ENCODE measurements around the gene SOX1. TPM values are rescaled to one million over a fixed set of nuclear protein-coding genes. Genes with fewer than 3 reads are reported as not detected.

Gene SOX1
- total and polyA plus RNA-seq, 2 of the 13 experiments (the other 11 are each of a cell fraction or from before 2014, with no cell fraction given) = not detected

GRCh38 chr13:112118451-112119064, 51.6 kb downstream of the SOX1 start:
- no peak overlapping the region for H3K4me3 ChIP-seq (replicated peaks in 1 of 3; ENCODE audit: insufficient read depth in 1 of 3, low read depth in 2 of 3, low read length in 3 of 3)
- ATAC-seq (no peak), FAIRE-seq (no peak), DNase-seq (ENCODE audit: low spot score) (no peak)
- in situ Hi-C loops (cut with HindIII; ENCODE audit: extremely low pct_ligation_motif_present, low pct_unique_long_range_greater_than_20kb) = no loop called here
- no peaks in the 10 kb centered on the region for H4K20me1 ChIP-seq (ENCODE audit: insufficient read depth, low read length)
- H3K27me3 ChIP-seq (ENCODE audit: control insufficient read depth in 1 of 2, insufficient read depth in 2 of 2, low read length in 2 of 2) = peaks cover 7 to 70% of the 10 kb centered on the region in 2 experiments
- ChIA-PET CTCF (ENCODE audit: low intra/inter-chr PET ratio, low total read pairs) (no interaction called here), POLR2A (no interaction called here)
- no peaks in the 10 kb centered on the region for H3K79me2 ChIP-seq (ENCODE audit: insufficient read depth, low read length)
- H3K4me2 ChIP-seq (ENCODE audit: low read depth, low read length) = no peak overlapping the region
- H3K9ac ChIP-seq (ENCODE audit: insufficient read depth, low read depth, low read length) = no peak overlapping the region
- no peaks in the 10 kb centered on the region for H3K36me3 ChIP-seq (replicated peaks in 1 of 2; ENCODE audit: control insufficient read depth in 1 of 2, insufficient read depth in 2 of 2, low read length in 2 of 2)
- intact Hi-C loops (cut with micrococcal nuclease; ENCODE audit: unreplicated experiment) = no loop called here
- 0% methylated on average over 7 of the region's 23 CpGs for WGBS (ENCODE audit: low lambda C conversion rate)
- no peaks in the 10 kb centered on the region for H3K9me3 ChIP-seq (ENCODE audit: low read length)
- H3K4me1 ChIP-seq (ENCODE audit: insufficient read depth, low read length) = no peaks in the 10 kb centered on the region
- H3K27ac ChIP-seq (ENCODE audit: extremely low read length, insufficient read depth, low read length) = no peak overlapping the region
- H2AFZ ChIP-seq (ENCODE audit: low read length) = no peak overlapping the region
- BruUV-seq (replicated peaks) = no TSS peak
- no peak for TF ChIP-seq SIX1 (CRISPR knock-in tag; IDR thresholded peaks at IDR 0.05; ENCODE audit: borderline replicate concordance)
- TF ChIP-seq FOXJ3 (CRISPR knock-in tag; IDR thresholded peaks at IDR 0.05; ENCODE audit: borderline replicate concordance) = no peak
- no peak for TF ChIP-seq SPEN (CRISPR knock-in tag; IDR thresholded peaks at IDR 0.05; ENCODE audit: low read depth)
- no peak for TF ChIP-seq ZNF496 (CRISPR knock-in tag; IDR thresholded peaks at IDR 0.05; ENCODE audit: insufficient replicate concordance)
- no peak for TF ChIP-seq ZNF225 (CRISPR knock-in tag; IDR thresholded peaks at IDR 0.05)
- TF ChIP-seq BRD4 (CRISPR knock-in tag; IDR thresholded peaks at IDR 0.05) = no peak
- TF ChIP-seq MED8 (CRISPR knock-in tag; IDR thresholded peaks at IDR 0.05; ENCODE audit: insufficient replicate concordance) = no peak
- no peak for TF ChIP-seq ZNF614 (CRISPR knock-in tag; IDR thresholded peaks at IDR 0.05; ENCODE audit: borderline replicate concordance)
- no peak for TF ChIP-seq SOX5 (CRISPR knock-in tag; IDR thresholded peaks at IDR 0.05; ENCODE audit: borderline replicate concordance)
- TF ChIP-seq MYPOP (CRISPR knock-in tag; IDR thresholded peaks at IDR 0.05) = no peak
- TF ChIP-seq ZNF720 (CRISPR knock-in tag; IDR thresholded peaks at IDR 0.05) = no peak
- TF ChIP-seq NFYB (CRISPR knock-in tag; IDR thresholded peaks at IDR 0.05) = no peak
- no peak for TF ChIP-seq USF2 (IDR thresholded peaks at IDR 0.05; ENCODE audit: low read depth, low read length)
- no peak for TF ChIP-seq USF2 (CRISPR knock-in tag; IDR thresholded peaks at IDR 0.05; ENCODE audit: borderline replicate concordance)
- no peak for TF ChIP-seq MIER3 (CRISPR knock-in tag; IDR thresholded peaks at IDR 0.05; ENCODE audit: borderline replicate concordance)
- no peak for TF ChIP-seq BORCS8-MEF2B (CRISPR knock-in tag; IDR thresholded peaks at IDR 0.05)
